Measurements from ENCODE around the gene JAK1. TPM values are rescaled to one million over a fixed set of nuclear protein-coding genes. Genes with fewer than 3 reads are reported as not detected.

Gene JAK1
- total and polyA plus RNA-seq, 9 of the 15 experiments (the other 6 are each of a cell fraction or from before 2014, with no cell fraction given) = 9.7 to 44.1 (median 42.5) TPM

GRCh38 chr1:64963466-64963865, 2.9 kb downstream of the JAK1 start (continued):
- no peak for TF ChIP-seq ZNF217 (CRISPR knock-in tag; IDR thresholded peaks at IDR 0.05)
- no peak for TF ChIP-seq SNAPC5 (CRISPR knock-in tag; IDR thresholded peaks at IDR 0.05)
- no peak for TF ChIP-seq HDAC1 (IDR thresholded peaks at IDR 0.05)
- no peak for TF ChIP-seq MEF2D (tag; conservative IDR thresholded peaks at IDR 0.05; ENCODE audit: low read depth)
- TF ChIP-seq ZNF263 (CRISPR knock-in tag; IDR thresholded peaks at IDR 0.05; ENCODE audit: borderline replicate concordance) = no peak
- no peak for TF ChIP-seq ETS1 (conservative IDR thresholded peaks at IDR 0.05; ENCODE audit: control insufficient read depth, low read depth, low read length)
- TF ChIP-seq ZNF253 (CRISPR knock-in tag; conservative IDR thresholded peaks at IDR 0.05) = no peak
- no peak for TF ChIP-seq CCAR2 (IDR thresholded peaks at IDR 0.05; ENCODE audit: low read depth, low read length)
- no peak for TF ChIP-seq RBM22 (IDR thresholded peaks at IDR 0.05; ENCODE audit: low read depth, low read length, poor library complexity, severe bottlenecking)
- no peak for TF ChIP-seq ZNF184 (CRISPR knock-in tag; IDR thresholded peaks at IDR 0.05)
- TF ChIP-seq POLR2AphosphoS2 (IDR thresholded peaks at IDR 0.05; ENCODE audit: low read length) = no peak
- TF ChIP-seq ZNF76 (CRISPR knock-in tag; IDR thresholded peaks at IDR 0.05; ENCODE audit: borderline replicate concordance) = no peak
- TF ChIP-seq RBM15 (IDR thresholded peaks at IDR 0.05; ENCODE audit: insufficient read depth, low read length) = no peak
- TF ChIP-seq TCFL5 (CRISPR knock-in tag; conservative IDR thresholded peaks at IDR 0.05) = no peak

Data from K562 (cell line).